Measurements from ENCODE around the gene RNF166. TPM values are rescaled to one million over a fixed set of nuclear protein-coding genes. Genes with fewer than 3 reads are reported as not detected.

The RNF166 gene
- total and polyA plus RNA-seq, 2 donors (not counting 3 experiments of a cell fraction or from before 2014, with no cell fraction given), result 27.6 to 38.8 TPM

DNA sequence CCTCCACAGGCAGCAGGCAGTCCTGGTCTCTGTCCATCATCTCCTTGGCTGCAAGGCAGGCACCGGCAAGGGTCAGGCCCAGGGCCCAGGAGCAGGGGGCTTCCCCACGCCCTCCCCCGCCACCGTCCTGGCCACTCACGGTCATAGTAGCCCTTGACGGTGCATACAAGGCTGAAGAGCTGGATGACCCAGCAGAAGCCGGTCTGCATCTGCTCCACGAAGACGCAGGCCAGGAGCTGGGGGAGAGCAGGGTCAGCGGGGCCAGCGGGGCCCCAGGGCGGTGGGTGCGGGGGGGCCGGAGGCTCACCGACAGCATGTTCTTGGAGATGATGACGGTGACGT is 20.2 kb upstream of the RNF166 start:
- FAIRE-seq, result no peak
- BruUV-seq (replicated peaks), result no TSS peak
- intact Hi-C loops (cut with micrococcal nuclease) (no loop called here), dilution Hi-C loops (cut with MboI; ENCODE audit: extremely low pct_ligation_motif_present, low sequenced_read_pairs) (no loop called here)
- ChIA-PET POLR2A (no interaction called here), CTCF (no interaction called here)
- H3K4me2 ChIP-seq (ENCODE audit: insufficient read depth, low read length), result no peak overlapping the region
- H3K79me2 ChIP-seq (ENCODE audit: control insufficient read depth, insufficient read depth, low read length), result peaks cover 2% of the 10 kb centered on the region
- no peak overlapping the region for H3K9ac ChIP-seq (replicated peaks; ENCODE audit: extremely low read depth, insufficient read depth, low read length)
- no peak for DNase-seq (ENCODE audit: low read depth, low spot score)
- H3K27me3 ChIP-seq (ENCODE audit: control insufficient read depth in 2 of 2, insufficient read depth in 2 of 2, low read length in 2 of 2), result no peaks in the 10 kb centered on the region
- TF ChIP-seq, protein P1, sequence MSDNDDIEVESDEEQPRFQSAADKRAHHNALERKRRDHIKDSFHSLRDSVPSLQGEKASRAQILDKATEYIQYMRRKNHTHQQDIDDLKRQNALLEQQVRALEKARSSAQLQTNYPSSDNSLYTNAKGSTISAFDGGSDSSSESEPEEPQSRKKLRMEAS (IDR thresholded peaks at IDR 0.05; ENCODE audit: insufficient read depth, insufficient read length), result no peak
- TF ChIP-seq POLR2A (IDR thresholded peaks at IDR 0.05; ENCODE audit: low read depth, low read length) (no peak), FOS (IDR thresholded peaks at IDR 0.05; ENCODE audit: borderline replicate concordance, insufficient read depth, low read length) (no peak), POLR2AphosphoS5 (IDR thresholded peaks at IDR 0.05; ENCODE audit: insufficient read depth, low read depth, low read length) (no peak), MYC (IDR thresholded peaks at IDR 0.05; ENCODE audit: low read depth, low read length) (no peak), GATA2 (IDR thresholded peaks at IDR 0.05; ENCODE audit: insufficient read depth, insufficient read length, low read depth, low read length) (no peak), EZH2 (IDR thresholded peaks at IDR 0.05; ENCODE audit: borderline replicate concordance, low read depth, low read length, severe bottlenecking) (no peak), JUN (IDR thresholded peaks at IDR 0.05; ENCODE audit: borderline replicate concordance, insufficient read depth, insufficient read length, low read depth) (no peak)
- TF ChIP-seq, protein P2, sequence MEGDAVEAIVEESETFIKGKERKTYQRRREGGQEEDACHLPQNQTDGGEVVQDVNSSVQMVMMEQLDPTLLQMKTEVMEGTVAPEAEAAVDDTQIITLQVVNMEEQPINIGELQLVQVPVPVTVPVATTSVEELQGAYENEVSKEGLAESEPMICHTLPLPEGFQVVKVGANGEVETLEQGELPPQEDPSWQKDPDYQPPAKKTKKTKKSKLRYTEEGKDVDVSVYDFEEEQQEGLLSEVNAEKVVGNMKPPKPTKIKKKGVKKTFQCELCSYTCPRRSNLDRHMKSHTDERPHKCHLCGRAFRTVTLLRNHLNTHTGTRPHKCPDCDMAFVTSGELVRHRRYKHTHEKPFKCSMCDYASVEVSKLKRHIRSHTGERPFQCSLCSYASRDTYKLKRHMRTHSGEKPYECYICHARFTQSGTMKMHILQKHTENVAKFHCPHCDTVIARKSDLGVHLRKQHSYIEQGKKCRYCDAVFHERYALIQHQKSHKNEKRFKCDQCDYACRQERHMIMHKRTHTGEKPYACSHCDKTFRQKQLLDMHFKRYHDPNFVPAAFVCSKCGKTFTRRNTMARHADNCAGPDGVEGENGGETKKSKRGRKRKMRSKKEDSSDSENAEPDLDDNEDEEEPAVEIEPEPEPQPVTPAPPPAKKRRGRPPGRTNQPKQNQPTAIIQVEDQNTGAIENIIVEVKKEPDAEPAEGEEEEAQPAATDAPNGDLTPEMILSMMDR (IDR thresholded peaks at IDR 0.05; ENCODE audit: extremely low read depth in 1 of 2, insufficient read depth in 1 of 2, low read depth in 1 of 2, low read length in 2 of 2), result no peak
- peaks cover 16 to 70% of the 10 kb centered on the region in 2 experiments for H3K36me3 ChIP-seq (ENCODE audit: control insufficient read depth in 2 of 2, extremely low read depth in 1 of 2, insufficient read depth in 2 of 2, low read length in 2 of 2)
- H3K9me1 ChIP-seq (replicated peaks; ENCODE audit: control insufficient read depth, extremely low read depth, insufficient read depth, low read length), result no peaks in the 10 kb centered on the region
- no peaks in the 10 kb centered on the region for H3K9me3 ChIP-seq (replicated peaks; ENCODE audit: control insufficient read depth, insufficient read depth, low read length)
- H3K4me1 ChIP-seq (ENCODE audit: control insufficient read depth, extremely low read depth, insufficient read depth, low read length), result no peaks in the 10 kb centered on the region
- no peak overlapping the region for H3K27ac ChIP-seq (ENCODE audit: insufficient read depth, low read depth, low read length)
- no peak overlapping the region for H2AFZ ChIP-seq (ENCODE audit: low read depth, low read length)
- H4K20me1 ChIP-seq (replicated peaks; ENCODE audit: control insufficient read depth, extremely low read depth, insufficient read depth, low read length), result no peaks in the 10 kb centered on the region
- H3K4me3 ChIP-seq (replicated peaks in 1 of 3; ENCODE audit: insufficient read depth in 1 of 3, low read depth in 1 of 3, low read length in 3 of 3), result no peak overlapping the region

Measured in endothelial cell of umbilical vein (primary cell).